ENCODE measurements around the gene ATP2B2. TPM values are rescaled to one million over a fixed set of nuclear protein-coding genes. Genes with fewer than 3 reads are reported as not detected.

Gene ATP2B2
- total and polyA plus RNA-seq, 2 experiments from 2014 or later, result 0.66 to 1.8 TPM

DNA sequence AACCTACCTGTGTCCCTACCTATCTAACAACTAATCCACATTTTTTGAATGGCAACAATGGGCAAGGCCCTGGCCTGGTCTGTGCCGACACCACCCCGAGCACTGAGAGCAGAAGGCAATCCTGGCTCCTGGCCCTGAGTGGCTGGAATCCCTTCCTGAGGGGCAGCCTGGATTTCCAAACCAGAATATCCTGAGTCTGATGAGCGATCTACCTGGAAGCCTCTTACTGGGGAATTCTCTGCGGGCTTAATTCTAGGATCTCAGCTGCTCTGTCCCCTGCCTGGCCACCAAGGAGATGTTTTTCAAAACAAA, 22.1 kb downstream of the ATP2B2 start:
- Histone ChIP-seq H3K9me3 (ENCODE audit: low read depth) (no peaks in the 10 kb centered on the region), H3K36me3 (replicated peaks; ENCODE audit: insufficient read depth, low read depth) (no peaks in the 10 kb centered on the region), H3K9me2 (replicated peaks; ENCODE audit: insufficient read depth) (no peaks in the 10 kb centered on the region), H3K4me1 (ENCODE audit: insufficient read depth) (no peaks in the 10 kb centered on the region), H3K4me3 (no peak overlapping the region), H4K20me1 (ENCODE audit: insufficient read depth, poor library complexity, severe bottlenecking) (no peaks in the 10 kb centered on the region), H3K27ac (no peak overlapping the region), H3K27me3 (no peaks in the 10 kb centered on the region), H2AFZ (no peak overlapping the region), H3K4me2 (no peak overlapping the region), H3K79me2 (no peaks in the 10 kb centered on the region)
- WGBS (ENCODE audit: low lambda C conversion rate, missing lambda C conversion rate), result 92% methylated on average over 4 of the region's 4 CpGs
- TF ChIP-seq EZH2 (IDR thresholded peaks at IDR 0.05; ENCODE audit: borderline replicate concordance) (no peak), EZH2phosphoT487 (IDR thresholded peaks at IDR 0.05; ENCODE audit: low read depth, severe bottlenecking, unreplicated experiment) (no peak)
- TF ChIP-seq, protein P1, sequence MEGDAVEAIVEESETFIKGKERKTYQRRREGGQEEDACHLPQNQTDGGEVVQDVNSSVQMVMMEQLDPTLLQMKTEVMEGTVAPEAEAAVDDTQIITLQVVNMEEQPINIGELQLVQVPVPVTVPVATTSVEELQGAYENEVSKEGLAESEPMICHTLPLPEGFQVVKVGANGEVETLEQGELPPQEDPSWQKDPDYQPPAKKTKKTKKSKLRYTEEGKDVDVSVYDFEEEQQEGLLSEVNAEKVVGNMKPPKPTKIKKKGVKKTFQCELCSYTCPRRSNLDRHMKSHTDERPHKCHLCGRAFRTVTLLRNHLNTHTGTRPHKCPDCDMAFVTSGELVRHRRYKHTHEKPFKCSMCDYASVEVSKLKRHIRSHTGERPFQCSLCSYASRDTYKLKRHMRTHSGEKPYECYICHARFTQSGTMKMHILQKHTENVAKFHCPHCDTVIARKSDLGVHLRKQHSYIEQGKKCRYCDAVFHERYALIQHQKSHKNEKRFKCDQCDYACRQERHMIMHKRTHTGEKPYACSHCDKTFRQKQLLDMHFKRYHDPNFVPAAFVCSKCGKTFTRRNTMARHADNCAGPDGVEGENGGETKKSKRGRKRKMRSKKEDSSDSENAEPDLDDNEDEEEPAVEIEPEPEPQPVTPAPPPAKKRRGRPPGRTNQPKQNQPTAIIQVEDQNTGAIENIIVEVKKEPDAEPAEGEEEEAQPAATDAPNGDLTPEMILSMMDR (IDR thresholded peaks at IDR 0.05; ENCODE audit: poor library complexity), result no peak
- no peak for DNase-seq (ENCODE audit: low spot score)

DNA sequence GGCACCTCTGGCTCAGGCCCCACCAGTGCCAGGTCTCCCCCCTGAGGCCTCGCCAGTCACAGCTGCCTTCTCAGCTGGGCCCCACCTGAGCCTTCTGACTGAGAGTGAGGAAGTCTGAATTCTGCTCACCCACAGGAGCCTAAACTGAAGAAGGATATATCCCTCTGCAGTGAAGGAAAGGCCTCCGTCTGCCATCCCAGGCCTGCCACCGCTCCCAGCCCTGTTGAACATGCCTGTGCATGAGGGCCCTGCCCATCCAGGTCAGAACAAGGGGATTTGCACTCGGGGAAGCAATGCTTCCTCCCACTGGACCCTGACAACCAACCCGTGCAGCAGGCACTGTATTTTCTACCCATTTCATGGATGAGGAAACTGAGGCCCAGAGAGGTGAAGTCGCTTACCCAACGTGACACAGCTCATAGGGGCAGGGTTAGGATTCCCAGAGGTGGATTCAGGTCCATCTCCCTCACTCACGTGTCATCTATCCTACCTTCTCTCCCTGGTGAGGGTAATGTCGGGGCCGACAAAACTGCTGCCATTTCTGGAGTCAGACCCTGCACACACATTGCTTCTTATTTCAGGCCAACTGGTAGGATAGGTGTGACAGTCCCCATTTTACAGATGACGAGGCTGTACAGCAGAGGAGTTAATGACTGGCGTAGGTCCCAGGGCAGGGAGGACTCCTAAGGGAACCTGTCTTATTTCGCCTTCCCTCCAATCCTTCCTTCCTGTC, 22.6 kb downstream of the ATP2B2 start:
- no peak overlapping the region for H3K4me3 ChIP-seq
- TF ChIP-seq EZH2phosphoT487 (IDR thresholded peaks at IDR 0.05; ENCODE audit: low read depth, severe bottlenecking, unreplicated experiment) (no peak), EZH2 (IDR thresholded peaks at IDR 0.05; ENCODE audit: borderline replicate concordance) (no peak)
- TF ChIP-seq, protein P1 (IDR thresholded peaks at IDR 0.05; ENCODE audit: poor library complexity), result no peak
- WGBS (ENCODE audit: low lambda C conversion rate, missing lambda C conversion rate), result 90% methylated on average over 13 of the region's 13 CpGs
- no peaks in the 10 kb centered on the region for H4K20me1 ChIP-seq (ENCODE audit: insufficient read depth, poor library complexity, severe bottlenecking)
- H3K27me3 ChIP-seq, result no peaks in the 10 kb centered on the region
- no peaks in the 10 kb centered on the region for H3K36me3 ChIP-seq (replicated peaks; ENCODE audit: insufficient read depth, low read depth)
- no peak for DNase-seq (ENCODE audit: low spot score)
- no peak overlapping the region for H3K4me2 ChIP-seq
- H3K27ac ChIP-seq, result no peak overlapping the region
- no peaks in the 10 kb centered on the region for H3K9me2 ChIP-seq (replicated peaks; ENCODE audit: insufficient read depth)
- H3K4me1 ChIP-seq (ENCODE audit: insufficient read depth), result no peaks in the 10 kb centered on the region
- no peaks in the 10 kb centered on the region for H3K79me2 ChIP-seq
- H3K9me3 ChIP-seq (ENCODE audit: low read depth), result no peaks in the 10 kb centered on the region
- no peak overlapping the region for H2AFZ ChIP-seq

- DNase-seq (ENCODE audit: low spot score), result no peak
- Histone ChIP-seq H3K4me1 (ENCODE audit: insufficient read depth) (no peaks in the 10 kb centered on the region), H3K36me3 (replicated peaks; ENCODE audit: insufficient read depth, low read depth) (no peaks in the 10 kb centered on the region), H3K27me3 (no peaks in the 10 kb centered on the region), H3K27ac (no peak overlapping the region), H2AFZ (no peak overlapping the region), H3K9me3 (ENCODE audit: low read depth) (no peaks in the 10 kb centered on the region), H4K20me1 (ENCODE audit: insufficient read depth, poor library complexity, severe bottlenecking) (no peaks in the 10 kb centered on the region), H3K9me2 (replicated peaks; ENCODE audit: insufficient read depth) (no peaks in the 10 kb centered on the region), H3K79me2 (no peaks in the 10 kb centered on the region), H3K4me2 (no peak overlapping the region), H3K4me3 (no peak overlapping the region)
- 56% methylated on average over 4 of the region's 4 CpGs for WGBS (ENCODE audit: low lambda C conversion rate, missing lambda C conversion rate)
- TF ChIP-seq, protein P1 (IDR thresholded peaks at IDR 0.05; ENCODE audit: poor library complexity), result no peak
- TF ChIP-seq EZH2 (IDR thresholded peaks at IDR 0.05; ENCODE audit: borderline replicate concordance) (no peak), EZH2phosphoT487 (IDR thresholded peaks at IDR 0.05; ENCODE audit: low read depth, severe bottlenecking, unreplicated experiment) (no peak)
These were observed 24.5 kb downstream of the ATP2B2 start for GRCh38 chr3:10480871-10481378.
